ENCODE results near the gene HEATR5A. TPM values are rescaled to one million over a fixed set of nuclear protein-coding genes. Genes with fewer than 3 reads are reported as not detected.
"Not testable (repeated sequence)": the region's sequence is repeated elsewhere in the genome, so short reads cannot be mapped to it uniquely, and the experiment has no call there.

The HEATR5A gene
- total RNA-seq, 5 donors from 2014 or later (not counting 1 experiment from before 2014, with no cell fraction given): 7.5 to 13.2 (median 13.0) TPM

DNA sequence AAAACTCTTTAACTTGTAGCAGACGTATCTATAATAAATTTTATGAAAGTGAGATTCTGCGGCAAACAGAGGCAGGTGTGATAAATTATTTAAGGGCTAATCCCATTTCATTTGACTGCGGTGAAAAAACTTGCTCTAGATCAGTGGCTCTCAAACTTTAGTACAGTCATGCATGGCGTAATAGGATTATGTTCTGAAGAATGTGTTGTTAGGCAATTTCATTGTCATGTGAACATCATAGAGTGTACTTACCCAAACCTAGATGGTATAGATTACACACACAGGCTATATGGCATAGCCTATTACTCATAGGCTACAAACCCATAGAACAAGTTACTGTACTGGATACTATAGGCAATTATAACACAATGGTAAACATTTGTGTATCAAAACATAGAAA, 83.7 kb downstream of the HEATR5A start:
- Mint-ChIP-seq H3K27ac (no peak overlapping the region), H3K4me3 (no peak overlapping the region)

GRCh38 chr14:31331395-31331794, 89.0 kb downstream of the HEATR5A start:
- H3K27me3 ChIP-seq (replicated peaks in 1 of 2; ENCODE audit: control insufficient read depth in 2 of 2, extremely low read depth in 1 of 2, insufficient read depth in 2 of 2, low read length in 1 of 2): not testable (repeated sequence)
- CTCF ChIA-PET: interaction anchor here in 1 of 2 donors (0.6 kb wide), 1 partner anchor 143 kb away, joined by 3 read pairs; no protein-coding TSS in a partner anchor

More for the DNA sequence above, 83.7 kb downstream of the HEATR5A start:
- POLR2A ChIA-PET: interaction anchor here in 1 of 2 donors (0.7 kb wide), 1 partner anchor 283 kb away, joined by 6 read pairs; no protein-coding TSS in a partner anchor
- WGBS (ENCODE audit: insufficient coverage): 100% methylated on average over 2 of the region's 4 CpGs
- H3K36me3 ChIP-seq (ENCODE audit: control insufficient read depth in 2 of 2, extremely low read depth in 1 of 2, insufficient read depth in 1 of 2, low read length in 1 of 2): peaks cover 0 to 2% of the 10 kb centered on the region in 2 donors
- Mint-ChIP-seq H3K4me1 (no peaks in the 10 kb centered on the region), H3K27me3 (no peaks in the 10 kb centered on the region), H3K9me3 (peaks cover 0 to 6% (median 3%) of the 10 kb centered on the region in 3 donors), H3K36me3 (peaks cover 26% of the 10 kb centered on the region)
- DNase-seq (no peak), ATAC-seq (replicated peaks in 1 of 4) (no peak)
- H3K27me3 ChIP-seq (replicated peaks in 1 of 2; ENCODE audit: control insufficient read depth in 2 of 2, extremely low read depth in 1 of 2, insufficient read depth in 2 of 2, low read length in 1 of 2): no peaks in the 10 kb centered on the region
- H3K4me1 ChIP-seq (ENCODE audit: control insufficient read depth in 1 of 2, extremely low read depth in 1 of 2, insufficient read depth in 2 of 2, low read length in 2 of 2): no peaks in the 10 kb centered on the region
- no peaks in the 10 kb centered on the region for H3K9me3 ChIP-seq
- H3K4me3 ChIP-seq (ENCODE audit: control insufficient read depth in 1 of 2, extremely low read depth in 1 of 2, low read length in 1 of 2): no peak overlapping the region
- H3K27ac ChIP-seq (ENCODE audit: low read length): no peak overlapping the region
- CTCF ChIA-PET: interaction anchor here (0.6 to 1.2 kb wide), 2 partner anchors 19 to 129 kb away, joined by 3 to 4 read pairs; no protein-coding TSS in a partner anchor

GRCh38 chr14:31329876-31330521, 90.4 kb downstream of the HEATR5A start:
- CTCF ChIA-PET; H3K9me3 ChIP-seq; H3K27me3 Mint-ChIP-seq; POLR2A ChIA-PET; H3K4me1 Mint-ChIP-seq; H3K36me3 ChIP-seq (ENCODE audit: control insufficient read depth in 2 of 2, extremely low read depth in 1 of 2, insufficient read depth in 1 of 2, low read length in 1 of 2); H3K27ac ChIP-seq (ENCODE audit: low read length); H3K4me1 ChIP-seq (ENCODE audit: control insufficient read depth in 1 of 2, extremely low read depth in 1 of 2, insufficient read depth in 2 of 2, low read length in 2 of 2); H3K27me3 ChIP-seq (replicated peaks in 1 of 2; ENCODE audit: control insufficient read depth in 2 of 2, extremely low read depth in 1 of 2, insufficient read depth in 2 of 2, low read length in 1 of 2); ATAC-seq (replicated peaks in 1 of 4); H3K4me3 Mint-ChIP-seq; H3K27ac Mint-ChIP-seq; H3K4me3 ChIP-seq (ENCODE audit: control insufficient read depth in 1 of 2, extremely low read depth in 1 of 2, low read length in 1 of 2); DNase-seq: not testable (repeated sequence)
- Mint-ChIP-seq H3K9me3 (peaks cover 0 to 10% (median 5%) of the 10 kb centered on the region in 3 donors), H3K36me3 (peaks cover 32% of the 10 kb centered on the region)
- 89% methylated on average over 4 of the region's 8 CpGs for WGBS (ENCODE audit: insufficient coverage)

More at GRCh38 chr14:31331395-31331794, 89.0 kb downstream of the HEATR5A start:
- POLR2A ChIA-PET; H3K27ac ChIP-seq (ENCODE audit: low read length); H3K4me3 Mint-ChIP-seq; DNase-seq; H3K27ac Mint-ChIP-seq; ATAC-seq (replicated peaks in 1 of 4); H3K4me1 ChIP-seq (ENCODE audit: control insufficient read depth in 1 of 2, extremely low read depth in 1 of 2, insufficient read depth in 2 of 2, low read length in 2 of 2); H3K9me3 ChIP-seq; H3K27me3 Mint-ChIP-seq; H3K36me3 ChIP-seq (ENCODE audit: control insufficient read depth in 2 of 2, extremely low read depth in 1 of 2, insufficient read depth in 1 of 2, low read length in 1 of 2); H3K4me3 ChIP-seq (ENCODE audit: control insufficient read depth in 1 of 2, extremely low read depth in 1 of 2, low read length in 1 of 2); H3K4me1 Mint-ChIP-seq: not testable (repeated sequence)
- H3K9me3 Mint-ChIP-seq: peaks cover 0 to 10% (median 5%) of the 10 kb centered on the region in 3 donors
- WGBS (ENCODE audit: insufficient coverage): no CpG with 5 or more reads among the region's 1 CpG
- peaks cover 34% of the 10 kb centered on the region for H3K36me3 Mint-ChIP-seq

DNA sequence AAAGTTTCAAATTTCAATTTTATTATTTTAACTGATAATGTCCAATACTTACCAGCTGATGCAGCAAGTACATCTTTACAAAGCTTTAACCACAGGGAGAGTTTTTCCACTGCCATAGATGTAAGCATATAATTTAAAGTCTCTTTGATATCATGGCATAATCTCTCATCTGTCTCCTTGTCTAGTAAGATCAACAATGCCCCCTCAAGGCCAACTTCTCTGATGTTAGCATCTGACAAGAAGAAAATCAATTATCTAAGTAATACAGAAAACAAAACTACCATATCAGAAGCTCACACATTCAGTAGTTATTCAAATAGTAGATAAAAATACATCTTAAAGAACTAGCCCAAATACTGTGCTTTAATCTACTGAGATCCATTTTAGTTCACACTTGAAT, 94.2 kb downstream of the HEATR5A start:
- Mint-ChIP-seq H3K36me3 (peaks cover 11% of the 10 kb centered on the region), H3K4me1 (peaks cover 0 to 2% (median 2%) of the 10 kb centered on the region in 3 donors), H3K9me3 (peaks cover 0 to 1% (median under 1%) of the 10 kb centered on the region in 3 donors), H3K27me3 (no peaks in the 10 kb centered on the region), H3K27ac (no peak overlapping the region), H3K4me3 (no peak overlapping the region)
- H3K4me3 ChIP-seq (ENCODE audit: control insufficient read depth in 1 of 2, extremely low read depth in 1 of 2, low read length in 1 of 2): no peak overlapping the region
- no peak overlapping the region for H3K27ac ChIP-seq (ENCODE audit: low read length)
- ChIA-PET POLR2A (no interaction called here), CTCF (interaction anchor here (0.6 to 1.2 kb wide), 3 partner anchors 37 to 130 kb away, joined by 3 to 4 read pairs (median 3); no protein-coding TSS in a partner anchor)
- no peaks in the 10 kb centered on the region for H3K4me1 ChIP-seq (ENCODE audit: control insufficient read depth in 1 of 2, extremely low read depth in 1 of 2, insufficient read depth in 2 of 2, low read length in 2 of 2)
- no peaks in the 10 kb centered on the region for H3K9me3 ChIP-seq
- H3K27me3 ChIP-seq (replicated peaks in 1 of 2; ENCODE audit: control insufficient read depth in 2 of 2, extremely low read depth in 1 of 2, insufficient read depth in 2 of 2, low read length in 1 of 2): no peaks in the 10 kb centered on the region
- DNase-seq (peak in 8 of 35 experiments; percentile 2 to 47 (median 4)), ATAC-seq (replicated peaks in 1 of 4) (no peak)
- no peaks in the 10 kb centered on the region for H3K36me3 ChIP-seq (ENCODE audit: control insufficient read depth in 2 of 2, extremely low read depth in 1 of 2, insufficient read depth in 1 of 2, low read length in 1 of 2)

- H3K4me1 ChIP-seq (ENCODE audit: control insufficient read depth in 1 of 2, extremely low read depth in 1 of 2, insufficient read depth in 2 of 2, low read length in 2 of 2): no peaks in the 10 kb centered on the region
- WGBS (ENCODE audit: insufficient coverage): no CpG with 5 or more reads among the region's 2 CpGs
- no peaks in the 10 kb centered on the region for H3K27me3 Mint-ChIP-seq
- peaks cover 10% of the 10 kb centered on the region for H3K36me3 Mint-ChIP-seq
- H3K27ac ChIP-seq (ENCODE audit: low read length): no peak overlapping the region
- ChIA-PET POLR2A (no interaction called here), CTCF (no interaction called here)
- H3K4me1 Mint-ChIP-seq: peaks cover 0 to 2% (median 2%) of the 10 kb centered on the region in 3 donors
- no peak for DNase-seq
- H3K4me3 ChIP-seq (ENCODE audit: control insufficient read depth in 1 of 2, extremely low read depth in 1 of 2, low read length in 1 of 2): no peak overlapping the region
- no peaks in the 10 kb centered on the region for H3K36me3 ChIP-seq (ENCODE audit: control insufficient read depth in 2 of 2, extremely low read depth in 1 of 2, insufficient read depth in 1 of 2, low read length in 1 of 2)
- no peak overlapping the region for H3K27ac Mint-ChIP-seq
- H3K9me3 ChIP-seq: no peaks in the 10 kb centered on the region
- H3K4me3 Mint-ChIP-seq: no peak overlapping the region
- no peaks in the 10 kb centered on the region for H3K27me3 ChIP-seq (replicated peaks in 1 of 2; ENCODE audit: control insufficient read depth in 2 of 2, extremely low read depth in 1 of 2, insufficient read depth in 2 of 2, low read length in 1 of 2)
- no peak for ATAC-seq (replicated peaks in 1 of 4)
- no peaks in the 10 kb centered on the region for H3K9me3 Mint-ChIP-seq
These were observed 96.9 kb downstream of the HEATR5A start for GRCh38 chr14:31323419-31323818.

- Mint-ChIP-seq H3K4me1 (peaks cover 0 to under 1% (median under 1%) of the 10 kb centered on the region in 3 donors), H3K4me3 (no peak overlapping the region), H3K27me3 (no peaks in the 10 kb centered on the region), H3K27ac (no peak overlapping the region), H3K36me3 (peaks cover 23% of the 10 kb centered on the region), H3K9me3 (no peaks in the 10 kb centered on the region)
- ATAC-seq (replicated peaks in 1 of 4): no peak
- no peak overlapping the region for H3K27ac ChIP-seq (ENCODE audit: low read length)
- WGBS (ENCODE audit: insufficient coverage): 100% methylated on average over 4 of the region's 14 CpGs
- H3K4me1 ChIP-seq (ENCODE audit: control insufficient read depth in 1 of 2, extremely low read depth in 1 of 2, insufficient read depth in 2 of 2, low read length in 2 of 2): no peaks in the 10 kb centered on the region
- H3K9me3 ChIP-seq: no peaks in the 10 kb centered on the region
- no peak overlapping the region for H3K4me3 ChIP-seq (ENCODE audit: control insufficient read depth in 1 of 2, extremely low read depth in 1 of 2, low read length in 1 of 2)
- CTCF ChIA-PET: interaction anchor here in 1 of 2 donors (0.7 kb wide), 1 partner anchor 56 kb away, joined by 3 read pairs; no protein-coding TSS in a partner anchor
- DNase-seq: no peak
- no peaks in the 10 kb centered on the region for H3K36me3 ChIP-seq (ENCODE audit: control insufficient read depth in 2 of 2, extremely low read depth in 1 of 2, insufficient read depth in 1 of 2, low read length in 1 of 2)
- H3K27me3 ChIP-seq (replicated peaks in 1 of 2; ENCODE audit: control insufficient read depth in 2 of 2, extremely low read depth in 1 of 2, insufficient read depth in 2 of 2, low read length in 1 of 2): no peaks in the 10 kb centered on the region
- POLR2A ChIA-PET: no interaction called here
These were observed 99.2 kb downstream of the HEATR5A start for GRCh38 chr14:31320922-31321766.

Data from T-cell (primary cell).